OCI-LY7 (cell line): ENCODE measurements around the gene DMD. TPM values are rescaled to one million over a fixed set of nuclear protein-coding genes. Genes with fewer than 3 reads are reported as not detected.

Experiments
- BruUV-seq: library from RNA; stranded (reverse); fragments of 400-500 nt; replicated peaks from 2 replicates; lab custom pipeline; 2021; lab: Mats Ljungman, UMichigan
- CTCF ChIA-PET: fragments of 300-600 bp; sonication (Branson Sonifier 250); formaldehyde crosslinking; loops from one replicate; lab custom pipeline; 2022; ENCODE audit warnings: antibody characterized with exemption; ENCODE audit not compliant: unreplicated experiment; lab: Charles Lee
- POLR2A ChIA-PET: fragments of 300-600 bp; sonication (Branson Sonifier 250); formaldehyde crosslinking; loops from one replicate; lab custom pipeline; 2022; ENCODE audit warnings: antibody characterized with exemption; lab: Charles Lee
- DNase-seq: peaks from one replicate; pipeline ENCODE4 v3.0.0-alpha.2; 2015; ENCODE audit warnings: low spot score
- H2AFZ ChIP-seq: fragments of 200-600 bp; sonication (generic), shearing (Covaris generic); 2 replicates; pipeline ENCODE4 v1.6.1; 2014; ENCODE audit warnings: mild to moderate bottlenecking, antibody characterized with exemption, low read length, moderate library complexity
- H3K27ac ChIP-seq: fragments of 200-600 bp; sonication (generic); 2 replicates; pipeline ENCODE4 v1.5.1; 2014; ENCODE audit warnings: mixed run types, low read depth, mild to moderate bottlenecking, moderate library complexity, low read length, inconsistent platforms; ENCODE audit not compliant: poor library complexity, severe bottlenecking
- H3K36me3 ChIP-seq: fragments of 200-600 bp; sonication (generic); 2 replicates; pipeline ENCODE4 v1.6.1; 2014; ENCODE audit warnings: mild to moderate bottlenecking, antibody characterized with exemption, low read length, moderate library complexity, mixed read lengths; ENCODE audit not compliant: insufficient read depth
- H3K4me1 ChIP-seq: fragments of 200-600 bp; sonication (generic); 2 replicates; pipeline ENCODE4 v1.5.1; 2014; ENCODE audit warnings: mild to moderate bottlenecking, low read length; ENCODE audit not compliant: insufficient read depth, poor library complexity, severe bottlenecking
- H3K4me2 ChIP-seq: fragments of 200-600 bp; sonication (generic); 2 replicates; pipeline ENCODE4 v1.6.1; 2014; ENCODE audit warnings: mild to moderate bottlenecking, low read length
- H3K4me3 ChIP-seq: fragments of 200-600 bp; sonication (generic); 2 replicates; pipeline ENCODE4 v1.5.1; 2014; ENCODE audit warnings: mild to moderate bottlenecking, low read depth, low read length; ENCODE audit not compliant: poor library complexity, severe bottlenecking
- H3K79me2 ChIP-seq: fragments of 200-600 bp; sonication (generic); 2 replicates; pipeline ENCODE4 v1.6.1; 2016; ENCODE audit warnings: low read depth, mild to moderate bottlenecking, low read length, moderate library complexity, mixed read lengths; ENCODE audit not compliant: insufficient read depth
- H3K9me2 ChIP-seq: fragments of 200-600 bp; sonication (generic); 2 replicates; pipeline ENCODE4 v1.6.1; 2016; ENCODE audit warnings: mild to moderate bottlenecking, low read length, mixed read lengths; ENCODE audit not compliant: insufficient read depth
- H3K9me3 ChIP-seq: fragments of 200-600 bp; sonication (generic); 2 replicates; pipeline ENCODE4 v1.6.1; 2014; ENCODE audit warnings: mild to moderate bottlenecking, mixed run types, low read length, mixed read lengths
- H4K20me1 ChIP-seq: fragments of 200-600 bp; sonication (generic); 2 replicates; pipeline ENCODE4 v1.6.1; 2014; ENCODE audit warnings: mild to moderate bottlenecking, antibody characterized with exemption, low read length, moderate library complexity, mixed read lengths; ENCODE audit not compliant: insufficient read depth
- CTCF ChIP-seq: fragments of 200-600 bp; sonication (generic); conservative IDR thresholded peaks from 2 replicates; pipeline ENCODE4 v1.5.1; 2014; ENCODE audit warnings: mild to moderate bottlenecking, antibody characterized with exemption, low read length, moderate library complexity, mixed read lengths
- EZH2phosphoT487 ChIP-seq: fragments of 200-600 bp; sonication (generic); IDR thresholded peaks from 2 replicates; pipeline ENCODE4 v1.6.1; 2018; ENCODE audit warnings: low read depth, borderline replicate concordance, mild to moderate bottlenecking, mixed run types, antibody characterized with exemption, low read length, moderate library complexity, mixed read lengths
- intact Hi-C: fragments of 100-400 bp; cut with micrococcal nuclease; formaldehyde crosslinking; loops from one replicate; pipeline ENCODE4 v1.10.0; 2022; ENCODE audit not compliant: unreplicated experiment
- total RNA-seq, 2 experiments: library from RNA; depleted of rRNA in 1 of 2; stranded (reverse); fragments of >200 nt in 1 of 2; shearing (Covaris generic) in 1 of 2; gene quantifications; 2 replicates each; pipeline ENCODE4 v1.2.3, GENCODE V29; 2014 to 2022

The DMD gene
- total RNA-seq, 2 experiments from 2014 or later = 20.5 to 61.4 TPM

DNA sequence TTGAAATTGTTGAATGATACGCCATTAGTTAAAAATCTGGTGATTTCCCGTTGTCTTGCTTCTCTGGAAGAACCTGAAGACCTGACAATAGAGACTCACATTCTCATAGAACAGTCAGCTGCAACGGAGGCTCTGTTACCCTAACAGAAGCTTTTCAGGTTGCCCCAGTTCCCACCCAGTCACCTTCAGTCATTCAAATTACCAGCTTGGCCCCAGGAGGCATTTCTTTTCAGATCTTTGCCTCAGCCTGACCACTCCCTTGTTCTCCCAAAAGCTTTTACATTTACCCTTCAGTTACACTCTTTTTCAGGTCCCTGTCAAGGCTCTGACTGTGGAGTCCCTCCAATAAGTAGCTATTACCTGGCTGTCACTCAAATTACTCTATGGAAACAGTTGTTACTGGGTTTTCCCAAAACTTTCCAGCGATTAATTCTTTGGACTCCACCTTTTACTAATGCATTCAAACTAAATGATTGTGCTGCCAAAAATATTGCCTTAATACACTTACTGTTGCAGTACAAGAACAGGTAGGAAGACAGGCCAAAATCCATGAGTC lies 1977.3 kb downstream of the DMD start:
- peaks cover 93% of the 10 kb centered on the region for H3K4me1 ChIP-seq
- H3K4me2 ChIP-seq = peak overlapping the region; percentile 83
- TF ChIP-seq EZH2phosphoT487 = no peak
- no peak for TF ChIP-seq CTCF
- no peaks in the 10 kb centered on the region for H4K20me1 ChIP-seq
- no TSS peak for BruUV-seq
- H3K9me3 ChIP-seq = no peaks in the 10 kb centered on the region
- no peaks in the 10 kb centered on the region for H3K9me2 ChIP-seq
- peak overlapping the region; percentile 90 for H3K27ac ChIP-seq
- H3K36me3 ChIP-seq = peaks cover 9% of the 10 kb centered on the region; the same call in 1 of the 2 replicates
- intact Hi-C loops = loop anchor here (10.0 kb wide), 1 partner anchor 99 kb away; no protein-coding TSS in a partner anchor
- peaks cover 50% of the 10 kb centered on the region; the same call in 1 of the 2 replicates for H3K79me2 ChIP-seq
- POLR2A ChIA-PET = interaction anchor here (0.9 to 2.1 kb wide), 8 partner anchors 10 to 87 kb away, joined by 3 to 12 read pairs (median 3); no protein-coding TSS in a partner anchor
- H3K4me3 ChIP-seq = peak overlapping the region; percentile 22
- no peak overlapping the region; the same call in 1 of the 2 replicates for H2AFZ ChIP-seq
- CTCF ChIA-PET = no interaction called here
- DNase-seq = peak; percentile 43

- intact Hi-C loops = loop anchor here (10.0 kb wide), 1 partner anchor 98 kb away; no protein-coding TSS in a partner anchor
Measured at GRCh38 chrX:31232506-31232905, 1978.8 kb downstream of the DMD start.

More at GRCh38 chrX:31232506-31232905, 1978.8 kb downstream of the DMD start:
- no peaks in the 10 kb centered on the region for H4K20me1 ChIP-seq
- H3K4me2 ChIP-seq = peak overlapping the region; percentile 83
- no TSS peak for BruUV-seq
- peaks cover 87% of the 10 kb centered on the region for H3K4me1 ChIP-seq
- CTCF ChIA-PET = no interaction called here
- H3K27ac ChIP-seq = peak overlapping the region; percentile 90
- H3K9me3 ChIP-seq = no peaks in the 10 kb centered on the region
- peak overlapping the region; percentile 43 for H3K4me3 ChIP-seq
- no peak overlapping the region; the same call in 1 of the 2 replicates for H2AFZ ChIP-seq
- TF ChIP-seq EZH2phosphoT487 = no peak
- no peak for TF ChIP-seq CTCF
- peak; percentile 51 for DNase-seq
- POLR2A ChIA-PET = interaction anchor here (0.6 to 1.6 kb wide), 9 partner anchors 9 to 484 kb away, joined by 3 to 6 read pairs (median 3); no protein-coding TSS in a partner anchor
- peaks cover 43% of the 10 kb centered on the region; the same call in 1 of the 2 replicates for H3K79me2 ChIP-seq
- H3K9me2 ChIP-seq = no peaks in the 10 kb centered on the region
- no peaks in the 10 kb centered on the region for H3K36me3 ChIP-seq
